ENCODE measurements around the gene SMIM29. TPM values are rescaled to one million over a fixed set of nuclear protein-coding genes. Genes with fewer than 3 reads are reported as not detected.

SMIM29 gene
- total RNA-seq, 1 experiment from 2014 or later: 5.4 TPM

GRCh38 chr6:34206726-34207125 lies 42.1 kb downstream of the SMIM29 start:
- Histone ChIP-seq H4K20me1 (ENCODE audit: control insufficient read depth, insufficient read depth, insufficient read length) (no peaks in the 10 kb centered on the region), H4K8ac (replicated peaks; ENCODE audit: insufficient read length, low read depth, low read length) (no peak overlapping the region), H3K4me2 (ENCODE audit: insufficient read depth, insufficient read length, low read length) (no peak overlapping the region), H3K18ac (ENCODE audit: insufficient read length, low read depth, low read length) (no peak overlapping the region), H3K23ac (ENCODE audit: insufficient read length, low read depth, low read length) (no peak overlapping the region), H2BK20ac (ENCODE audit: low read depth, low read length, poor library complexity, severe bottlenecking) (no peak overlapping the region), H3K56ac (ENCODE audit: insufficient read length, low read depth, low read length) (no peak overlapping the region), H4K91ac (ENCODE audit: insufficient read length, low read depth, low read length) (no peak overlapping the region), H2BK120ac (ENCODE audit: low read depth, low read length, poor library complexity, severe bottlenecking) (no peak overlapping the region), H3T11ph (ENCODE audit: low read length) (no peak overlapping the region), H2BK15ac (ENCODE audit: low read depth, low read length) (no peak overlapping the region), H3K14ac (ENCODE audit: insufficient read depth, low read length) (no peak overlapping the region), H3K9me3 (ENCODE audit: control insufficient read depth, low read depth, low read length) (no peaks in the 10 kb centered on the region), H2AFZ (ENCODE audit: low read length) (no peak overlapping the region), H2AK5ac (ENCODE audit: insufficient read length, low read length) (no peak overlapping the region), H3K4me1 (ENCODE audit: insufficient read depth, low read length) (peaks cover 4% of the 10 kb centered on the region), H3K4ac (ENCODE audit: low read depth, low read length) (no peak overlapping the region), H3K23me2 (ENCODE audit: insufficient read length, low read depth, low read length, poor library complexity, severe bottlenecking) (no peaks in the 10 kb centered on the region), H3K79me1 (ENCODE audit: insufficient read depth, low read depth, low read length, poor library complexity, severe bottlenecking) (no peaks in the 10 kb centered on the region), H3K79me2 (ENCODE audit: insufficient read depth, low read length) (no peaks in the 10 kb centered on the region), H3K9ac (ENCODE audit: extremely low read depth, insufficient read length, low read length) (no peak overlapping the region), H4K5ac (ENCODE audit: insufficient read length, low read depth, low read length) (no peak overlapping the region), H2BK5ac (ENCODE audit: insufficient read length, low read length) (no peak overlapping the region), H3K27ac (ENCODE audit: insufficient read length, low read depth, low read length) (no peak overlapping the region), H3K27me3 (ENCODE audit: insufficient read depth, low read length) (no peaks in the 10 kb centered on the region), H2BK12ac (ENCODE audit: insufficient read length, low read depth, low read length) (no peak overlapping the region)
- Mint-ChIP-seq H3K27ac (peak overlapping the region in 2 of 3 experiments; percentile 3 to 7; a peak in 1 of 7 replicates), H3K36me3 (ENCODE audit: insufficient read depth in 1 of 3, low read depth in 3 of 3) (no peaks in the 10 kb centered on the region), H3K9me3 (no peaks in the 10 kb centered on the region), H3K4me3 (no peak overlapping the region; a peak in 1 of 5 replicates), H3K27me3 (ENCODE audit: low read depth) (no peaks in the 10 kb centered on the region), H3K4me1 (peaks cover 22 to 26% of the 10 kb centered on the region in 2 experiments)
- TF ChIP-seq CTCF (conservative IDR thresholded peaks at IDR 0.05): no peak
- no CpG with 5 or more reads among the region's 7 CpGs for WGBS (ENCODE audit: extremely low coverage, insufficient read length, low lambda C conversion rate)
- no peak for DNase-seq
